Vagina (tissue), 2 donors: Measurements from ENCODE around the gene CCL20.

Experiments used
- POLR2A ChIP-seq, 2 donors: fragments of 450-650 bp; IDR thresholded peaks; one replicate each; pipeline ENCODE4 v1.6.1; 2017; ENCODE audit warnings: antibody characterized with exemption in 2 of 2, mild to moderate bottlenecking in 2 of 2, moderate library complexity in 2 of 2
- TF ChIP-seq, protein P1 (sequence below), 3 experiments: fragments of 450-650 bp in 2 of 3; fragments of 200-600 bp in 1 of 3; sonication (generic) in 1 of 3; IDR thresholded peaks; one replicate each; pipeline ENCODE4 v1.5.1; 2017 to 2019; ENCODE audit warnings: antibody characterized with exemption in 3 of 3, mild to moderate bottlenecking in 2 of 3, moderate library complexity in 2 of 3

DNA sequence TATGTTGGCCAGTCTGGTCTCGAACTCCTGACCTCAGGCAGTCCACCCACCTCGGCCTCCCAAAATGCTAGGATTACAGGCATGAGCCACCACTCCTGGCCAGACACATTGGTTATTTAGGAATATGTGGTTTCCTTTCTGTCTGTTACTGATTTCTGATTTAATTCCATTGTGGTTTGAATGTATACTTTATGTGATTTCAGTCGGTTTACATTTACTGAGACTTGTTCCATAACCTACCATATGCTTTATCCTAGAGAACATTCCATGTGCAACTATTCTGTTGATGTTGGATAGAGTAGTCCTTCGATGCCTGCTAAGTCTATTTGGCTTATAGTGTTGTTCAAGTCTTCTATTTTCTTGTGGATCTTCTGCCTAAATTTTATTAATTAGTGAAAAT, 1.6 kb upstream of the CCL20 start:
- TF ChIP-seq, protein P1, sequence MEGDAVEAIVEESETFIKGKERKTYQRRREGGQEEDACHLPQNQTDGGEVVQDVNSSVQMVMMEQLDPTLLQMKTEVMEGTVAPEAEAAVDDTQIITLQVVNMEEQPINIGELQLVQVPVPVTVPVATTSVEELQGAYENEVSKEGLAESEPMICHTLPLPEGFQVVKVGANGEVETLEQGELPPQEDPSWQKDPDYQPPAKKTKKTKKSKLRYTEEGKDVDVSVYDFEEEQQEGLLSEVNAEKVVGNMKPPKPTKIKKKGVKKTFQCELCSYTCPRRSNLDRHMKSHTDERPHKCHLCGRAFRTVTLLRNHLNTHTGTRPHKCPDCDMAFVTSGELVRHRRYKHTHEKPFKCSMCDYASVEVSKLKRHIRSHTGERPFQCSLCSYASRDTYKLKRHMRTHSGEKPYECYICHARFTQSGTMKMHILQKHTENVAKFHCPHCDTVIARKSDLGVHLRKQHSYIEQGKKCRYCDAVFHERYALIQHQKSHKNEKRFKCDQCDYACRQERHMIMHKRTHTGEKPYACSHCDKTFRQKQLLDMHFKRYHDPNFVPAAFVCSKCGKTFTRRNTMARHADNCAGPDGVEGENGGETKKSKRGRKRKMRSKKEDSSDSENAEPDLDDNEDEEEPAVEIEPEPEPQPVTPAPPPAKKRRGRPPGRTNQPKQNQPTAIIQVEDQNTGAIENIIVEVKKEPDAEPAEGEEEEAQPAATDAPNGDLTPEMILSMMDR (IDR thresholded peaks at IDR 0.05): no peak
- TF ChIP-seq POLR2A (IDR thresholded peaks at IDR 0.05): no peak
